Activated CD4-positive, alpha-beta T cell treated with anti-CD3 and anti-CD28 coated beads, Interleukin-2, amount 50 U/mL, for 16 hours (primary cell): ENCODE data around the gene EPN2.

Experiments used
- DNase-seq: peaks from one replicate; pipeline ENCODE4 v3.0.0-alpha.2; 2020

EPN2 gene

DNA sequence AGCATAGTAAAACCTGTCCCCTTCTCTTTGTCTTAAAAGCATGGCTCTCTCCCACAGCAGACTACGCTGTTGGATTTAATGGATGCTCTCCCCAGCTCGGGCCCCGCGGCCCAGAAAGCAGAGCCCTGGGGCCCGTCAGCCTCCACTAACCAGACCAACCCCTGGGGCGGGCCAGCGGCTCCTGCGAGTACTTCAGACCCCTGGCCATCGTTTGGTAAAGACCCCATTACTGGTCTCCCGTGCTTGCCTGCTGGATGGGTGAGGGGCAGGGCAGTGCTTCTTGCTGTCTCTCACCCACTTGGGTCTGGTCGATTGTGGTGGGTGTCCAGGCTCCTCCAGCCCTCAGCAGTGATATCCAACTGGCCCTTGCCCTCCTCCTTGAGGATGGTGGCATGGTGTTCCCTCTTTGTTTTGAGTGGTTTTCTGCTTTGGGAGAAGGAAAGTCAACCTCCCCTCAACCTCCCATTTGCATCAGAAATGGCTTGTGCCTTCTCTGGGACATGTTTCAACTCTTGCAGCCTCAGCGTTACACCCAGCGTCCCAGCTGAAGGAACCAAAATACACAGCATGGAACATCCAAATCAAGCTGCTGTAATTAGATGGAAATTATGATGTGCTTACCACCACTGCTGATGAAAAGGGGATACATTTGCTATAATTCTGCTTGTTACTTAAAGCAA, 76.0 kb downstream of the EPN2 start:
- DNase-seq = no peak

- DNase-seq = no peak
Measured at GRCh38 chr17:19313746-19314651, 76.8 kb downstream of the EPN2 start.

GRCh38 chr17:19315104-19315503, 77.9 kb downstream of the EPN2 start:
- DNase-seq = no peak

DNA sequence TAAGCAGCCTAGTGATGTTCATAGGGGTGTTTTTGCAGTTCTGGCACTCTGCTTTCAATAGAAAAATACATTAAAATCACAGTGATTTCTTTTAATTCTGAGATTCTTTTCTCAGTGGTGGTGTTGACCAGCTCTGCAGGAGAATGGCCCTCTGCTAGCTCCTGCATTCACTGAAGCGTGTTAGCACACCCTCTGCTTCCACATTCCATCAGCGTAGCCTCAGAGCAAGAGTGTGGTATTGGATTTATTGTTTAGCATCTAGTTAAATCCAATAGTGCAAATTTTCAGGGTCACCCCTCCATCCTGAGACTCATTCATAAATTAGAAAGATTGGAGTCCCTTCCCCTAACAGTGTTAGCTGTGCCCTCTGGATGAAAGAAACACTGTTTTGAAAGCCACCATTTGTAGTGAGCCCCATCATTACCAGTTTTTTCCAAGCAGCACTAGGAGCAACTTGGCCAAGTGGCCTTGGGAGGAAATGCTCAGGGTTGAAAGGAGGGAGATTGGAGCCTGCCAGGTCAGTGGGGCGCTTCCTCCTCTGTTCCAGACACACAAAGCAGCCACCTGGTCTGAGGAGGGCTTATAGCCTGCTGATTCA, 79.7 kb downstream of the EPN2 start:
- DNase-seq = no peak

DNA sequence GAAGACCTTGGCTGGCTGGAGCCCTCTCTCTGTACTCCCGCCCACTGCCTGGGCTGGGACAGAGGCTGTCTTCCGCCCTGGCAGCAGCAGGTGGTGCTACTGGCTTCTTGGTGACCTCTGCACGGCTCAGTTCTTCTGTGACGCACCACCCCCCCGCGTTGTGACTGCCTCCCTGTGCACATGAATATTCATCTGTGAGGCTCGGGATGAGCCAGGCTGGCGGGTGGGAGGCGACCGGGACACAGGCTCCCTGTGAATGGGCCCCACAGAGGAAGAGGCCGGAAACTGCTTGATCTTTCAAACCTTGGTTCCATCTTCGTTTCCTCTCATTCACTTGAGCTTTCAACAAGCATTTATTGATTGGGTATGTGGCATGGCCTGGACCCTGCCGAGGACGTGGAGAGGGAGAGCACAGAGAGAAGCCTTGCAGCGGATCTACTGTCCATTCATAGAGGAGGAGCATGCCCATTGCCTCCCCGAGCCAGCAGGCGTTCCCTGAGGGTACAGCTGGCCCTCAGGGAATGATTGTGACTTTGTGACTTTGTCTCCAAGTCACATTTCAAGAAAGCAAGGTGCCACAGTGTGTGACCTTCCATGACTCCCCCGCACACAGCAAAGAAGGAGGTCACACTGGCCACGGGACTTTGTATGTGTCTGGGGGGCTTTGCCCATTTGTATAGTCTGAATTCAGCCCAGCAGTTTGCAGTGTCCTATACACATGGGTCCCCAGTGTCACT, 80.4 kb downstream of the EPN2 start:
- no peak for DNase-seq

- no peak for DNase-seq
Measured at GRCh38 chr17:19318611-19319010, 81.4 kb downstream of the EPN2 start.

GRCh38 chr17:19319771-19320505, 82.8 kb downstream of the EPN2 start:
- no peak for DNase-seq

GRCh38 chr17:19320876-19321275, 83.7 kb downstream of the EPN2 start:
- DNase-seq = no peak

- no peak for DNase-seq
Measured at GRCh38 chr17:19321481-19322128, 84.4 kb downstream of the EPN2 start.

GRCh38 chr17:19322129-19322505, 85.0 kb downstream of the EPN2 start:
- no peak for DNase-seq

DNA sequence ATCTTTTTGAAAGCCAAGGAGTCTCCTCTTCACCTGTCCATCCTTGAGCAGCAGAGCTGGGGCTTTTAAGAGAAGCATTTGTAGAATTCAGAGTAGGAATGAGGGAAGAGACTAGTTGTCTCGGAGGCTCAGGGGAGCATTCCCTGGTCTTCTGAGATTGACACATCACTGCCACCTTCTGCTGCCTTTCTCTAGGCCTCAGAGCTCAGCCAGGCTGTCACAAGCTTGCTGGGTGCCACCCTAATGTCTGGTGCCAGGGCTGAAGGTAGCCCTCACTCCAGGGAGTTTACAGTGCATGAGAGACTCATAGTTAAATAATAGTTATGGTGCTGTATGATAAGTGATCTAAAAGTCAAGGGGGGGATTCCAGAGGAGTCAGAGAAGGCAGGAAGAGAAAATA, 85.7 kb downstream of the EPN2 start:
- DNase-seq = no peak

- DNase-seq = no peak
Measured at GRCh38 chr17:19325542-19325941, 88.4 kb downstream of the EPN2 start.

GRCh38 chr17:19327031-19327783, 90.0 kb downstream of the EPN2 start:
- no peak for DNase-seq

DNA sequence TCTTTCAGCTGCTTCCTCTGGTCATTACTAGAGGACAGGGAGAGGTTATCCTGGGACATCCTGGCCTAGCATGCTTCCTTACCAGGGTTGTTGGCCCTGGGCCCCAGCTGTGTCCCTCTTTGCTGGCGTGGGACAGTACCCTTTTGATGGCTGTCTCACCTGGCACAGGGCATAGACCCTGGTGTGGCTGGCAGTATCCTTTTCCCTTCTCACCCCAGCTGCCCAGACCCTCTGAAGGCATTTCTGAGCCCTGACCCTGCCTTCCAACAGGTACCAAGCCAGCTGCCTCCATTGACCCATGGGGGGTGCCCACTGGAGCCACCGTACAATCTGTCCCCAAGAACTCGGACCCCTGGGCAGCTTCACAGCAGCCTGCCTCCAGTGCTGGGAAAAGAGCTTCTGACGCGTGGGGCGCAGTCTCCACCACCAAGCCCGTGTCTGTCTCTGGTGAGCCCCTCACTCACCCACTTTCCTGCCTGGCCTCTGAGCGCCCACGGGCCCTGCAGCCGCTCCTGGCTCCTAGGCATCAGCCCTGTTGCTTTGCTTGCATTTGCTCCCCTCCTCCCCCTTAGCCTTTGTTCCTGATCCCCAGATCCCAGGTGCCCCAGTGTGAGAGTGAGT, 91.4 kb downstream of the EPN2 start:
- DNase-seq = no peak

DNA sequence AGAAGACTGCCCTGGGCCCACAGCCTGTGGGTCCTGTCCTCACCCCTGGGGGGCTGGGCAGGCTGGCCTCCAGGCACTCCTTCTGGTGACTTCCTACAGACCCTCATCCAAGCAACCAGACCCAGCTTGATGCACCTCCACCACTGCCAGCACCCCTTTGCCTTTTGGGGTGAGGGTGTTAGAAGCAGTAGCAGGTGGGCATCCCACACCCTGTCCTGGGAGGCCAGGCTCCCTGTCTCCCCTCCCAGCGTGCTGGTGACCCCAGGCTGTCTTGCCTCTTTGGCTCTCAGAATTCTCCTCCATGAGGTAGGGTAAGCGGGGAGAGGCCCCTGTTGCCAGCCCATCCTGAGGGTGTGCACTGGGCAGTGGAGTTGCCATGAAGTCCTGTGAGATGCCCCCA, 92.0 kb downstream of the EPN2 start:
- no peak for DNase-seq

GRCh38 chr17:19329839-19330238, 92.7 kb downstream of the EPN2 start:
- DNase-seq = no peak

DNA sequence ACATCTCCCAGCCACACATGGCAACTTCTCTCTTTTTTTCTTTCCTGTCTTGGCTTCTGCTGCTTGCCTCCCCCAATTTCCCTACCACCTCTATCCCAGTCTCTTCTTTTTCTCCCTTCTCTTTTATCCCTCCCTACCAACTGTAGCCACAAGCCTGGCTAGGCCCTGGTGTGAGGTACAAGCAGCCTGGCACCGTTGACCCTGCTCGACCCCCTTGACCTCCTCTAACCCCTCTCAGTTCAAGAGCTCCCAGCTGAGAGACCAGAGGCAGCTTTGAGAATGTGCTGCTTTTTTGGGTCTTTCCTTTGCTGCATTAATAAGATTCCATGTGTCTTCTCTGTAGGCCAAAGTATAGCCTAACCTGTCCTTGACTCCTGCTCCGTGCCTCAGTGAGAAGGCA, 93.1 kb downstream of the EPN2 start:
- no peak for DNase-seq

DNA sequence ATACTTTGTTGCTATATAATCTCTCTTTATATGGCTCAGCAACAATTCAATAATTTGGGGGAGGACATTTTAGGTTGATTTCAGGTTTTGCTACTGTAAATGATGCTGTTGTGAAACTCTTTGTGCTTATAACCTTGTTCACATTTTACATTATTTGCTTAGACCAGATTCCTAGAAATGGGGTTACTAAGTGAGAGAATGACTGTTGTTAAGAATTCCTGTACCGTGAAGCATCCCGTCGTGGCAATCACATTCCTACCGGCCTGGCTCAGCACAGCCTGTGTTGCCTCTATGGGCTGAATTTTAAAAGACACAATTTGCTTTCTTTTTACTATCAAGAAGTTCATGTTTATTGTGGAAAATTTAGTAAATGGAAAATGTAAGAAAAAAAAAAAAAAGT, 94.0 kb downstream of the EPN2 start:
- DNase-seq = no peak

GRCh38 chr17:19331543-19332245, 94.5 kb downstream of the EPN2 start:
- DNase-seq = no peak
